GM21717 (cell line): Measurements from ENCODE around the gene CPAMD8.
"Not testable (repeated sequence)": the region's sequence is repeated elsewhere in the genome, so short reads cannot be mapped to it uniquely, and the experiment has no call there.

Source experiments
- ATAC-seq: cut with Tn5 transposase; IDR thresholded peaks from one replicate; pipeline ENCODE4 v1.9.1; 2021; ENCODE audit warnings: mild to moderate bottlenecking, moderate library complexity; ENCODE audit not compliant: unreplicated experiment

CPAMD8 gene

GRCh38 chr19:16951529-16951928, 75.1 kb downstream of the CPAMD8 start:
- ATAC-seq, result no peak

DNA sequence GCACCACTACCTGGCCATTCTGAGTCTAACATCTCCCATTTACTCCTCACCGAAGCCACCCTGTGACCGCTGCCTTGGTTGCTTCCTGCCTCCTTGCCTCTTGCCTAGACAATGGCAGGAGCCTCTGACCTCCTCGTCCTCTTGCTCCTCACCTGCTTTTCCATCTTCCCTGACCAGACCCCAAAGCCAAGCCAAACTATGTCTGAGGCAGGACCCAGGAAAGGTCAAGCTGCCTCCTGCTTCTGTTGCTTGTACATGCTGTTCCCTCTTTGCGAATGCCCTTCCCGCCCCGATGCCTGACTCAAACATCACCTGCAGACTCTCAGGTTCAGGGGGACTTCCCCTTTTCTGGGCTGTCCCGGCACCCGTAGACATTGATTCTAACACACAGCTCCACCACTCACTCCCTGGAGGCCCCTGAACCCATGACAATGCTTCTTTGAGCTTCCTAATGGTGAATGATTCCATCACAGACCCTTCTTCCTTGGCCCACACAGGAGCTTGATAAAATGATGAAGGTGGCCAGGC, 77.0 kb downstream of the CPAMD8 start:
- ATAC-seq, result no peak

DNA sequence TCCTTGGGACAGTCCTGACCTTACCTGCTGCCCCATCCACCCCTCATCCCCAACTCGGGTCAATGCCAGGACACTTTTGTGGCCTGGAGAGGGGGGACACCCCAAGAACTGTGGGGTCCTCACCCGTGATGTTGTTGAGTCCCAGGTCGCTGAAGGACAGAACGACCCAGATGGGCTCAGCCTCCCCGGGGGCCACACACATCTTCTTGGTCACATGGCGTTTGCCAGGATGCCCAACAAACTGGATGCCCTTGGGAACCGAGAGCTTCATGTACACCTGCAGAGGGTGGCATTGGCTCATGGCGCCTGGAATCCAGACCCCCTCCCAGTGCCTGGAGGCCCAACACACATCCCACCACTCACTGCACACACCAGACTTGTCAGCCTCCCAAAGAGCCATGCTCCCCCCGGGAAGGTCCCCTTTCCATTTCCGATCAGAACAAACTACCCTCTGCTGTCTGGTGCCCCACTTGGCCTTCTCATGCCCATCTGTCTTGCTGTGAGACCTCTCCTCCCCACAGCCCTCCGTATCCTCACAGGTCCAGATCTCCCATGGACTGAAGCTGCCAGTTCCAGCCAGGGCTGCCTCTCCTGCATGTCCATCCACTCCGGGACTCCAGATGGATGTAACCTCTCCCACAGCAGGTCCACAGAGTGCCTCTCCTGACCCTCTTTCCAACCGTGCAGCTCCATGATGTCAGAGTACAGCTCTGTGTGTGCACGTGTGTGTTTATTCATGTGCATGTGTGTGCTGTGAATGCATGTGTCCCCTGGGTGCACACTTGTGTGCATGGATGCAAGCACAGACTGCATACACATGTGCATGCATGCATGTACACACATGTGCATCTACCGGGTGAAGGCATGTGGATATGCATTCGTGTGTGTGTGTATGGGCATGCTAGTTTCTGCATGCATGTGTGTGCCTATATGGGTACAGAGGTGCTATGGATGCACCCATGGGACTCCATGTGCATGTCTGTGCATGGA, 79.4 kb downstream of the CPAMD8 start:
- no peak for ATAC-seq

GRCh38 chr19:16945762-16946465, 80.7 kb downstream of the CPAMD8 start:
- ATAC-seq, result no peak

DNA sequence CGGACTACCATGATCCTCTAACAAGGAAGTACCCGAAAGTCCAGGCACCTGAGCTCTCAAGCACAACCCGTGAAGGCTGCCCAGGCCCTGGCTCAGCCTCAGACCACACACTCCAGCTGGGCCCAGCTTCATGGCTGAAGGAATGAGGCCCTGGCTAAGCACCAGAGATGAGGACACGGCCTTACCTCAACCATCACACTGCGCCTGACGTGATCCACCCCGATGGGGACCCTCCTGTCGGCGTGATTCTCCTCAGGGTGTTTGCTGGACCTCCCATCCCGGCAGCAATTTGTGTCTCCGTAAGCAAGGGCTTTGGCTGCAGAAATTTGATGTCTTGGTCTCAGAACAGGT, 81.3 kb downstream of the CPAMD8 start:
- ATAC-seq, result no peak

- no peak for ATAC-seq
These were observed 81.8 kb downstream of the CPAMD8 start for GRCh38 chr19:16944626-16945363.

- ATAC-seq, result no peak
These were observed 82.5 kb downstream of the CPAMD8 start for GRCh38 chr19:16943942-16944625.

GRCh38 chr19:16943090-16943489, 83.5 kb downstream of the CPAMD8 start:
- not testable (repeated sequence) for ATAC-seq

DNA sequence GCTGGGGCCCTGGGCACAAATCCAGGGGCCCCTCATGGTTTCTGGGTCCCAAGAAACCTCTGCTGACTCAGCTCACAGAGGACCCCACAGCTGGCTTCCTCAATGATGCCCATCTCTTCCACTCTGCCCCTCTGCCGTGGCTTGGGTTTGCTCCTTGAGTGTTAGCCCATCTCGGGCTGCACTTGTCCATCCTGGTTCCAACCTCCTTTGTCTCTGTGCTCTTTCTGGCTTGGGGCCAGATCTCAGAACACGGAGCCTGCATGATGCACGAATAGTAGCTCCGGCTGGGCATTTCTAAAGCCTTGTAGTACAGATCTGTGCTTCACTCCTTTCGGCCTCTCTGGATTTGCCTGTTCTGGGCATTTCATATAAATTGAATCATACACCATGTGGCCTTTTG, 84.0 kb downstream of the CPAMD8 start:
- no peak for ATAC-seq

GRCh38 chr19:16940626-16941025, 86.0 kb downstream of the CPAMD8 start:
- ATAC-seq, result no peak

DNA sequence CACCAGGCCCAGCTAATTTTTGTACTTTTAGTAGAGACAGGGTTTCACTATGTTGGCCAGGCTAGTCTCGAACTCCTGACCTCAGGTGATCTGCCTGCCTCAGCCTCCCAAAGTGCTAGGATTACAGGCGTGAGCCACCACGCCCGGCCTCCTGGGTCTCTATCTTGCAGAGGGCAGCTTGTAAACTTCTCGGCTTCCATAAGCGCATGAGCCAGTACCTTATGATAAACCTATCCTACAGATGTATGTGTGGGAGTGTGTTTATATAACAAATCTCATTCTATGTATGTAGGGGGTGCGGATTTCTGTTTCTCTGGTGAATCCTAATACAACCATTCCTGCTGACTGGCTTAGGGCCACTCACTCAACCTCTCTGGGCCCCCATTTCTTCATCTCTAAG, 86.5 kb downstream of the CPAMD8 start:
- ATAC-seq, result not testable (repeated sequence)

DNA sequence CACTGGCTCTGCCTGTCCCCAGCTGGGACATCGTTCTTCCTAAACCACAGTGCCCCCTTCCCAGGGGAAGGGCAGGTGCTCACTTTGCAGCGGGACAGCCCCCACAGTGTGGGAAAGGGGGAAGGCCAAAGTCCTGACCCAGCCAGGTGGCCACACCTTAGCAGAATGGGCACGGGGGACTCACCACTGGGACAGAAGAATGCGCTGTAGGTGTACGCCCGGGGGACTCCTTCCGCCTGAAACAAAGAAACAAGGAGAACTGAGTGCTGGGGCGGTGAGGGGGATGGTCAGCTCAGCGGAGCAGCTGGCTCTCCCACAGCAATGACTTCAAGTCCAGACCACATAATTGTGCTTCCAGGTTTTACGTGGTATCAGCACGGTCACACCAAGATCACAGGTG, 88.4 kb downstream of the CPAMD8 start:
- ATAC-seq, result no peak

DNA sequence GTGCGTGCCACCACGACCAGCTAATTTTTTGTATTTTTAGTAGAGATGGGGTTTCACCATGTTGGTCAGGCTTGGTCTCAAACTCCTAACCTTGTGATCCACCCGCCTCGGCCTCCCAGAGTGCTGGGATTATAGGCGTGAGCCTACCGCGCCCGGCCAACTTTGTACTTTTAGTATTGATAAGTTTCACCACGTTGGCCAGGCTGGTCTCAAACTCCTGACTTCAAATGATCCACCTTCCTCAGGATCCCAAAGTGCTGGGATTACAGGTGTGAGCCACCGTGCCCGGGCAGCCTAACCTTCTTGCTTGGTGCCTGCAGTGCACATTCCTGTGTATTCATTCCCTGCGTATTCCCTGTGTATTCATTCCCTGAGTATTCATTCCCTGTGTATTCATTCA, 88.8 kb downstream of the CPAMD8 start:
- not testable (repeated sequence) for ATAC-seq

DNA sequence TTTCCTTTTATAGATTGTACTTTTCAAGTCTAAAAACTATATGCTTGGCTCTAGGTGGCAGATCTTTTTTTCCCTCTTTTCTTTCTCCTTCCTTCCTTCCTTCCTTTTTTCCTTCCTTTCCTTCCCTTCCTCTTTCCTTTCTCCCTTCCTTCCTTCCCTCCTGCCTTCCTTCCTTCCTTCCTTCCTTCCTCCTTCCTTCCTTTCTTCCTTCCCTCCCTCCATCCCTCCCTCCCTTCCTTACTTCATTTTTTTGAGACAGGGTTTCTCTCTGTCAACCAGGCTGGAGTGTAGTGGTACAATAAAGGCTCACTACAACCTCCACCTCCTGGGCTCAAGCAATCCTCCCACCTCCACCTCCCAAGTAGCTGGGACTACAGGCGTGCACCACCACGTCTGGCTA, 89.7 kb downstream of the CPAMD8 start:
- no peak for ATAC-seq

GRCh38 chr19:16934489-16934888, 92.1 kb downstream of the CPAMD8 start:
- no peak for ATAC-seq

- ATAC-seq, result no peak
These were observed 95.3 kb downstream of the CPAMD8 start for GRCh38 chr19:16931306-16931705.

DNA sequence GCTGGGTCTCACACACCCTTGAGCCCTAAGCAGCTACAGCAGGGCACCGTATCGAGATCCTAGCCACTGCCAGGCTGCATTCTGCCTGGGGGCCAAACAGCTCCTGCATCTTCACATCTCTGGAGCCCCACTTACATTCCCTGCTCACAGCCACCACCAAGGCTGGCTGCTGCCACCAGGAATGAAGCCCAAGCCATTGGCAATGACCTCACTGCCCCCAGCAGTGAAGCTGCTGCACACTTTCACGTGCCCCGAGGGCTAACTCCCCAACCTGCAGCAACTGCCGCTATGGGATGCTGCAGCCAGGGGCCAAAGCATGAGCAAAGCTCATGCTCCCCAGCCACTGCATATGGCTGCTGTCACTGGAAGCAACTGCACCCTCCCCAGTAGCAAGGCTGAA, 95.9 kb downstream of the CPAMD8 start:
- no peak for ATAC-seq

DNA sequence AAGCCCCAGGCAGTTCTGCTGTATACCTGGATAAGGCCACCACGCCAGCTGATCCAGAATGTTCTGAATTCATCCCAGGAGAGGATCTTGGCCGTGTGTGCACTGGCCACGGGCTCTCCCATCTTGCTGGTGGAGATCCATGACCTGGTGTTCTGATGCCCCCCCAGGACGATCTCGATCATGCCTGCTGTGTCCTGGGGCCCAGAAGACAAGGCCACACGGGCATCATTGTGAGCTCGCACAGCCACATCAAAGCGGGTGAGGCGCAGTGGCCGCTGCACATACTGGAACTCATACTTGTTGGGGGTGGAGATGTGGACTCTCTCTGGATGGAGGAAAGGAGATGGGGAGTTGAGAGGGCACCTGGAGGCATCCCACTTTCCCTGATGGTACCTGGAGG, 97.7 kb downstream of the CPAMD8 start:
- ATAC-seq, result no peak

- ATAC-seq, result no peak
These were observed 98.3 kb downstream of the CPAMD8 start for GRCh38 chr19:16928351-16928750.

DNA sequence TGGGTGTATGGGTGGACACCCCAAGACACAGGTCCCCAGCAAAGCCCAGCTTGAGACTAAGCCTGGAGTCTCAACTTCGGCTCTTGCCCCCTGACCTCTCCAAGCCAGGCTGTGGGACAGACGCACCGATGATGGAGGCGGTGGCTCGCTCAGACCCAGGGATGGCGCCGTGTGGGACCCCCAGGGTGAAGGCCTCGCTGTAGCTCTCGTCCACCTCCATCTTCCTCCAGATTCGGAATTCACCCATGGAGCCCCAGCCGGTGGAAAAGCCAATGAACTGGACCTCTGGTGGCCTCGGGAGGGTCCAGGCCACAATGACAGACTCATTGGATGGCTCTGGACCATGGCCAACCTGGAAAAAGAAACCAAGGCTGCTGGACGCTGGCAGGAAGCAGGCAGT, 98.7 kb downstream of the CPAMD8 start:
- ATAC-seq, result no peak

DNA sequence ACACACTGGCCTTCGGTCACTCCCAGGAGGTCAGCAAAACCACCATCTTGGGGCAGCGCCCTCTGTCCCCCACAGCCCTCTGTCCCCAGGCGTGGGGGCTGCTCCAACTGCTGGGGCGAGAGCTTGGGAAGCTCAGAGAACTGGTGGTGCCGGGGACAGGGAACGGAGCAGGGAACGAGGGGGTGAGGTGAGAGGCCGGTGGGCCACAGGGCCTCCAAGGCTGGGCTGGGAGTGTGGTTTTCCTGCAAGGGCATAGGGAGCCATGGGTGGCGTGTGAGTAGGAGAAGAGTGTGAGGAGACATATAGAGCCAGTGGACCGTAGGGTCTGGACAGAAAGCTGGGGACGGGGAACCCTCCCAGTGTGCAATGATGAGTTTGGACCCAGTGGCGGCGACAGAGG, 103.7 kb downstream of the CPAMD8 start:
- no peak for ATAC-seq
